ENCODE results near the gene PFKFB3.
A peak's percentile ranks its signal among the peaks of the same experiment; 100 is the strongest.
"Not testable (repeated sequence)": the region's sequence is repeated elsewhere in the genome, so short reads cannot be mapped to it uniquely, and the experiment has no call there.

PFKFB3 gene

GRCh38 chr10:6274484-6274883 lies 71.8 kb downstream of the PFKFB3 start:
- DNase-seq = no peak

DNA sequence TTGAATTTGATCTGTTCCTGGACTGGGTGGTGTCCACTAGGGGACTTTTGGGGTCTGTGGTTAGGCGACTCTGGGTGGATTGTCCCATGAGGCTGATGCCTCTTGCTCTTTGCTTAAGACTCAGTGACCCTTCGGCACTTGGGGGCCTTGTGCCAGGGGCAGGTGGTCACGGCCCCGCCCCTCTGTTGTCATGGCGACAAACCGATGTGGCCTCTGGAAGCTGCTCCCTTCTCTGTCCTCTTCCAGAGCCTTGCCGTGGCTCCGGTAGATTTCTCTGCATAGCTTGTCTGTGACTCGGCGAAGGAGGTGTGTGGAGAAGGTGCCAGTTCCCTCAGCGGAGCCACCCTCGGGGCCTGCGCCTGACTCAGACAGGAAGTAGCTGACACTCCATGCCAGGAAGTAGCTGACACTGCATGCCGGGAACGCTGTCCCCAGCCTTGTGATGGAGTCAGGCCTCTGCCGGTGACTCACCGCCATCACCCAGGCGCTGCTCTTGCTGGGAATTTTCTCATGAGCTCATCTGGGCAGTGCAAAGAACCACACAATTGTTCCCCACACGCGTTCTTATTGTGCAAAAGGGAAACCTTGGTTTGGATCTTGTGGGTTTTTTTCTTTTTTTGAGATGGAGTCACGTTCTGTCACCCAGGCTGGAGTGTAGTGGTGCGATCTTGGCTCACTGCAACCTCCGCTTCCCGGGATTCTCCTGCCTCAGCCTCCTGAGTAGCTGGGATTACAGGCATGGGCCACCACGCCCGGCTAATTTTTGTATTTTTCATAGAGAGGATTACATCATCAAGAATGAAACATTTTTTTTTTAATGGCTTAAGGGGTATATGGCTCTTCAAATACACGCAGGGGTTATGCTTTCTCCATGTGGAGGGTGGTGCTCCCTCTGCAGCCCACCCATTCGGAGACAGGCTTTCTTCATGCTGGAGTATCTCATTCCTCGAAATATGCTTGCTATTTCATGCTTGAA lies 72.6 kb downstream of the PFKFB3 start:
- peak; percentile 98 to 100 (median 98) for DNase-seq

DNA sequence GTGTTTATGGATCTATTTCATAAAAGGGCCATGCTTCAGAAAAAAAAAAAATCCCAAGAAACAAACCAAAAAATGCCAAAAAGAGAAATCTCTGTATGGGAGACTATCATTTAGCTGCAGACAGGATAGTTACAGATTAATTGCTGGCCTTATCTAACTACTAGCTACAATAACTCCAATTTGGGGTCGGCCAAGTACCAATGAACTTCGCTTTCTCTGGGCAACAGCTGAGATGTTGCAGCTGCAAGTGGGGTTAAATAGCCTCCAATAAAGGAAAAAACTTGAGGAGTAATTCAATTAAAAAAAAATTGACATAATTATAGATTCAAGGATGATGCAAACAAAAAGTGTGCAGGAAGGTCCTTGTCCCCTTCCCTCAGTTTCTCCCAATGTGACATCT lies 73.6 kb downstream of the PFKFB3 start:
- no peak for DNase-seq

GRCh38 chr10:6278519-6279120 lies 75.9 kb downstream of the PFKFB3 start:
- no peak for DNase-seq

- no peak for DNase-seq
These were observed 77.0 kb downstream of the PFKFB3 start for GRCh38 chr10:6279540-6280267.

- DNase-seq = no peak
These were observed 77.6 kb downstream of the PFKFB3 start for GRCh38 chr10:6280291-6280690.

DNA sequence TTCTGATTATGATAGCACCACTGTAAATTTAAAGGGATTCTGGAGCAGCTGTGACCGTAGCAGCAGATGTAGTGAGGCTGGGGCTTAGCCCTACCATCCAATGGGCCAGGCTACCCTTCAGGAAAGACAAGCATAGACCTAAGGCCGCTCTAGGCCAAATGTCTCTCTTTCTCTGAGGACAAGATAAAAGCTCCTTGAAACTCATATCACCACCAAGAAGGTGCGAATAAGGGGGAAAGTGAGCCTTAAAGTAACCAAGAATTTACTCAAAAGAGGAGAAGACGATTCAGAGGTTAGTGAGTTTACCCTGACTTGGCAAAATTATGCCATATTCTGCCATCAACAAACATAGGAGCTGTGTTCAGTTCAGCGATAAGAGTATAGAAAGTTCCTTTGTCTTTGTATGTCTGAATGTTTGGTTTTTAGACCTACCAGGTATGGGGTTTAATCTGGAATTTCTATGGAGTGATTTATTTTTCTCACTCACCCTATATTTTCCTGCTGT lies 79.8 kb downstream of the PFKFB3 start:
- DNase-seq = no peak

GRCh38 chr10:6283655-6284054 lies 80.9 kb downstream of the PFKFB3 start:
- DNase-seq = no peak

- DNase-seq = not testable (repeated sequence)
These were observed 87.9 kb downstream of the PFKFB3 start for GRCh38 chr10:6290621-6291020.

GRCh38 chr10:6292741-6293151 lies 90.0 kb downstream of the PFKFB3 start:
- peak; percentile 27 to 62 (median 44) for DNase-seq

GRCh38 chr10:6296425-6296824 lies 93.7 kb downstream of the PFKFB3 start:
- DNase-seq = not testable (repeated sequence)

DNA sequence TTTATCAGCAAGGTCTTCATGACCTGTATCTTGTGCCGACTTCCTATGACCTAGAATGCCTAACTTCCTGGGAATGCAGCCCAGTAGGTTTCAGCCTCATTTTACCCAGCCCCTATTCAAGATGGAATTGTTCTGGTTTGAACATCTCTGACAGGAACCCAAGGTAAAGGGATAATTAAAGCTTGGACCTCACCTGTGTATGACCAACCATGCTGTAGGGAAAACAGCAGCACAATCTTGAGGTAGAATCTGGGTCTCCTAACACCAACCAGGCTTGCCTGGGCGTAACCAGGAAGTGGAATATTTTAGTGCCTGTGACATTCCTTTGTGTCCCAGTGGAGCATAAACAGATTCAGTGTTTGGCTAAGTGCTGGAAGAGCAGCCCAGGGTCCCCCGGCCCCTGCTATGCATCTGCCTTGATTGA lies 94.1 kb downstream of the PFKFB3 start:
- no peak for DNase-seq

DNA sequence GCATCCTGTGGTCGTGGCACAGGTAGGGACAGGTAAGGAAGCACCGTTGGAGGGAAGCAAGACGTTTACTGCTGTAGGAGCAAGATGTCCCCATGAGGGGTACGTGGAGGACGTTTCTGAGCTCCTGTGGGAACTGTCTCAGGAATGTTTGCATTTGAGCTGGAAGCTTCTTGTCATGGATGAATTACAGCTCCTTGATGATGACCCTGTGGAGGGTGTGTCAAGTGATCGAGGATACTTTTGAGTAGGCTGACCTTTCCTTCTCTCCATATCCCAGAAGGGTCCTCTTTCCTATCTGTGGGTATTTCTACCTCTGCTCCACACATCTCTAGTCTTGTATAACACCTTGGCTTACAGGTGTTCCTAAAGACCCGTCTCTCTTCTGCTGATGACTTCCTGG lies 94.8 kb downstream of the PFKFB3 start:
- no peak for DNase-seq

GRCh38 chr10:6297951-6298381 lies 95.2 kb downstream of the PFKFB3 start:
- DNase-seq = peak; percentile 61 to 88 (median 76)

DNA sequence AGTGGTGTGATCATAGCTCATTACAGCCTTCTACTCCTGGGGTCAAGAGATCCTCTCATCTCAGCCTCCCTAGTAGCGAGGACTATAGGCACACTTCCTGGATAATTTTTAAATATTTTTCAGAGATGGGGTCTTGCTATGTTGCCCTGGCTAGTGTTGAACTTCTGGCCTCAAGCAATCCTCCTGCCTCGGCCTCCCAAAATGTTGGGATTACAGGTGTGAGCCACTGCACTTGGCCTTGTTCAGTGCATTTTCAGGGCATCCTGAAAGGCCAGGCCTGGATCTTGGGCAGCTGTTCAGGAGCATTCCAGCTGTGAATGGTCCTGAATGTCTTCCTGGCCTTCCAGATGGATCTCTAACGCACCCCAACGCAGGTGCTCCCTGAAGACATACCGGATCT lies 95.7 kb downstream of the PFKFB3 start:
- DNase-seq = no peak

DNA sequence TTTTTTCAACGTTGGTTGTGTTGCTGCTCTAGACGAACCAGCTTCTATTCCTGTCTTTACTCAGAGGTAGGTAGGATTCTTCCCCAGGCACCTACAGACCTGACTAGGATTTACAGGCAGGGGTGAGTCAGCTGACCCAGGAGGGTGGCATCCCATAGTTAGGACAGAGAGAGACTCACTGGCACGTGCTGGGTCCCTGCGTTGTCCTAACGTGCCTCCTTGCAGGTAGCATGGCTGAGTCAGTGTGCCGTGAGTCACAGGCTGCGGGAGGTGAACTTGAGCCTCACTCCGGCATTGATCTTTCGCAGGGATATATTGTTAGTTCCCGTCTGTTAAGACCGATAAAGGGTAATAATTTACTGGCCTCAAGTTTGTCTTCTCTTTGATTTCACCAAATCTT lies 96.5 kb downstream of the PFKFB3 start:
- DNase-seq = no peak

GRCh38 chr10:6299743-6300105 lies 97.0 kb downstream of the PFKFB3 start:
- no peak for DNase-seq

- DNase-seq = peak; percentile 82 to 92 (median 86)
These were observed 97.5 kb downstream of the PFKFB3 start for GRCh38 chr10:6300106-6300783.

DNA sequence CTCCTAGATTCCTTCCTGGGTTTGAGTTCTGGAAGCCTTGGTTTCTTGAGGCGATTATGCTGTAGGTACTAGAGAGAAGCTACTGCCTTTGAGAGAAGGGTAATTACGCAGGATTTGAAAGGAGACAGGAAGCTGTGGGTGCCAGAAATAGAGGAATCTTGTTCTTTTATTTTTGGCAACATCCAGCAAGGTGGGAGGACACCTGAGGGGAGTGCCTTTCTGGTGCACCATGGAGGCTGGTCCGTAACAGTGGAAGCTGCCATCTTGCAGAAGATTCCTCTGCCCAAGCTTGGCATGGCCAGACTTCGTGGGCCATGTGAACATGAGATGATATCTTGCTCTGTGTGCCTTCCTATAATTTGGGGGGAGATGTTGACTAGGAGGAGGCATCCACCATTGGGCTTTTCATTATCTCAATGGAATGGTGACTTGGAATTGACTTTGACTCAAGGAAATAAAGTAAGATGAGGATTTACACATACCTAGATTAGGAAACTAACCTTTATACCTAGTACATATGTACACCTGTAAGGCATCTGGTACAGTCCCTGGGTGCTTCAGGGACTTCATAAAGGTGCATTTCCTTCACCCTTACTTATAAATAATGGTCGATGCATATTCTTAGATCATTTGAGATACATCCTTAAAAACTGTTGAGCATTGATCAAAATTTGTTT lies 98.2 kb downstream of the PFKFB3 start:
- DNase-seq = no peak

DNA sequence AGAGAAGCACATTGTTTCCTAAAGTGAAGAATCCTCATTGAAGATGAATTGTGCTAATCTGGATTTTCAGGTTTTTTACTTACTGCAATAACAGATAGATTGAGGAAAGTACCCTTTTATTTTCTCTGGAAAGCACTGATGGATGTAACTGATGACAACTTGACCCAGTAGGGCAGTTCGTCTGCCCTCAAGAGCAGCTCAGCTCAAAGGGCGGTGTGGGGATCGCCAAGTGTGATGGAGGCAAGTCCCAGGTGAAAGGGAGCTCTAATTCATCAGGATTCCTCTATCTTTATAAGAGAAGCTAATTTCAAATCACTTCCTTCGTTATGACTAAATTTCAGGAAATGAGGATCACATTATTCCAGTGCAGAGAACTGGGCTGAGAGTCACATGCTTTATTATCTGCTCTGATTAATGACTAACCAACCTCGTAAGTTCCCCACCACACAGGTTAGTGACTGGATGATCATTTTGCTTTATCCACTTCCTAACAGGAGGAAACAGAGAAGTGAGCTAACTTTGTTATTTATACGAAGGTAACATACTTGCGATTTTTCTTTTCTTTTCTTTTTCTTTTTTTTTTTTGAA lies 98.8 kb downstream of the PFKFB3 start:
- peak in 3 of 4 experiments; percentile 13 to 49 (median 41) for DNase-seq

All from suppressor macrophage (primary cell).